GM19395 (cell line): ENCODE data around the gene POLR1H.

Source experiments
- ATAC-seq: cut with Tn5 transposase; IDR thresholded peaks from one replicate; pipeline ENCODE4 v1.9.1; 2021; ENCODE audit warnings: mild to moderate bottlenecking, moderate library complexity; ENCODE audit not compliant: unreplicated experiment

Gene POLR1H

GRCh38 chr6:30093951-30094661 is 33.0 kb downstream of the POLR1H start:
- no peak for ATAC-seq

GRCh38 chr6:30096829-30097228 is 35.8 kb downstream of the POLR1H start:
- ATAC-seq = no peak

- ATAC-seq = no peak
Measured at GRCh38 chr6:30097902-30098768, 37.1 kb downstream of the POLR1H start.

- ATAC-seq = no peak
Measured at GRCh38 chr6:30100154-30100553, 39.1 kb downstream of the POLR1H start.

- ATAC-seq = no peak
Measured at GRCh38 chr6:30100585-30101443, 39.7 kb downstream of the POLR1H start.

- no peak for ATAC-seq
Measured at GRCh38 chr6:30101444-30102413, 40.7 kb downstream of the POLR1H start.

GRCh38 chr6:30102414-30102969 is 41.4 kb downstream of the POLR1H start:
- no peak for ATAC-seq

GRCh38 chr6:30102970-30103871 is 42.2 kb downstream of the POLR1H start:
- ATAC-seq = peak; percentile 77

GRCh38 chr6:30103872-30104179 is 42.8 kb downstream of the POLR1H start:
- no peak for ATAC-seq

- no peak for ATAC-seq
Measured at GRCh38 chr6:30104661-30105060, 43.6 kb downstream of the POLR1H start.

- no peak for ATAC-seq
Measured at GRCh38 chr6:30111266-30111856, 50.3 kb downstream of the POLR1H start.

GRCh38 chr6:30112402-30112994 is 51.4 kb downstream of the POLR1H start:
- ATAC-seq = no peak

- ATAC-seq = no peak
Measured at GRCh38 chr6:30113003-30113759, 52.1 kb downstream of the POLR1H start, which contains the start of gene TRIM31. TSS of gene TRIM31 (minus strand) at chr6:30113090. CDS start at chr6:30112805, 285 bp downstream.

- no peak for ATAC-seq
Measured at GRCh38 chr6:30113841-30114240, 52.8 kb downstream of the POLR1H start.
